SKM-1 treated with dmso at 0.1 percent for 144 hours (cell line): ENCODE data around the gene TAGAP.

Experiments used
- DNase-seq: peaks from one replicate; lab custom pipeline; 2025; ENCODE audit not compliant: unreplicated experiment; lab: John Stamatoyannopoulos, UW

Gene TAGAP, protein sequence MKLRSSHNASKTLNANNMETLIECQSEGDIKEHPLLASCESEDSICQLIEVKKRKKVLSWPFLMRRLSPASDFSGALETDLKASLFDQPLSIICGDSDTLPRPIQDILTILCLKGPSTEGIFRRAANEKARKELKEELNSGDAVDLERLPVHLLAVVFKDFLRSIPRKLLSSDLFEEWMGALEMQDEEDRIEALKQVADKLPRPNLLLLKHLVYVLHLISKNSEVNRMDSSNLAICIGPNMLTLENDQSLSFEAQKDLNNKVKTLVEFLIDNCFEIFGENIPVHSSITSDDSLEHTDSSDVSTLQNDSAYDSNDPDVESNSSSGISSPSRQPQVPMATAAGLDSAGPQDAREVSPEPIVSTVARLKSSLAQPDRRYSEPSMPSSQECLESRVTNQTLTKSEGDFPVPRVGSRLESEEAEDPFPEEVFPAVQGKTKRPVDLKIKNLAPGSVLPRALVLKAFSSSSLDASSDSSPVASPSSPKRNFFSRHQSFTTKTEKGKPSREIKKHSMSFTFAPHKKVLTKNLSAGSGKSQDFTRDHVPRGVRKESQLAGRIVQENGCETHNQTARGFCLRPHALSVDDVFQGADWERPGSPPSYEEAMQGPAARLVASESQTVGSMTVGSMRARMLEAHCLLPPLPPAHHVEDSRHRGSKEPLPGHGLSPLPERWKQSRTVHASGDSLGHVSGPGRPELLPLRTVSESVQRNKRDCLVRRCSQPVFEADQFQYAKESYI

DNA sequence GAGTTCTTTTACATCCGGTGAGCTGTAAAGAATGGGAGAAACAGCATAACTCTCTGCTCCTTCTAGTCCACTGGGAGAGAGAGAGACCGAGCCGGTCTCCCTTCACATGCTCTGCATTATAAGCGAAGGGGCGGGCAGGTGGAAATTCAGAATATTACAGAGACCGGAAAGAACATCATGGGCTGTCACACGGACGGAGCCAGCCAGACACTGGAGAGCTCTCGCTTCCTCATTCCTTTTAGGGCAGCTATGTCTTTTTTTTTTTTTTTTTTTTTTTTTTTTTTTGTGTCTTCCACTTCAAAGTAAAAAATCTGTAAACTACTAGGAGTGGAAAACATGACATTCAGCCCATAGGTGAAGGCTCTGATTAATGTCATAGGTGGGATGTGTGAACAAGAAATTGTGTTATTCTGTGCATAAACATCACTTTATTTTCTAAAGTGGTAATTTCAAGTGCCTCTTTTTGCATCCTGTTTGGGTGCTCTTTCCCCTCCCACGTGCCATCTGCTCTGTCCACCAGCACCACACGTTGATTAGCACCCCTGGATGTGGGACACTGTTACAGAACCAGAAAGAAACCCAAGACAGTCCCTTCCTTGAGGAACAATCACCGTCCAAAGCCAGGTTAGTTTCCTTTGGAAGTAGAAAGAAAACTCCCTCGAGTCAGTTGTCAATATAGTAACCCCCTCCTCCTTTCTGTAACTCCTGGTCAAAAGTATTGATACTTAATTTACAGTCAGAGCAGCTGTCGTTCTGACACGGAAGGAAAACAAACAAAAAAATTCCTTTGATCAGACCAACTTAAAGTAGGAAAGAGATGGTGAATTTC is at the start of gene TAGAP:
TSS of gene TAGAP (minus strand) at position 93 of the 829 bp plus-strand sequence. CDS start 845 bp downstream, outside the sequence.
- peak; percentile 96 for DNase-seq

DNA sequence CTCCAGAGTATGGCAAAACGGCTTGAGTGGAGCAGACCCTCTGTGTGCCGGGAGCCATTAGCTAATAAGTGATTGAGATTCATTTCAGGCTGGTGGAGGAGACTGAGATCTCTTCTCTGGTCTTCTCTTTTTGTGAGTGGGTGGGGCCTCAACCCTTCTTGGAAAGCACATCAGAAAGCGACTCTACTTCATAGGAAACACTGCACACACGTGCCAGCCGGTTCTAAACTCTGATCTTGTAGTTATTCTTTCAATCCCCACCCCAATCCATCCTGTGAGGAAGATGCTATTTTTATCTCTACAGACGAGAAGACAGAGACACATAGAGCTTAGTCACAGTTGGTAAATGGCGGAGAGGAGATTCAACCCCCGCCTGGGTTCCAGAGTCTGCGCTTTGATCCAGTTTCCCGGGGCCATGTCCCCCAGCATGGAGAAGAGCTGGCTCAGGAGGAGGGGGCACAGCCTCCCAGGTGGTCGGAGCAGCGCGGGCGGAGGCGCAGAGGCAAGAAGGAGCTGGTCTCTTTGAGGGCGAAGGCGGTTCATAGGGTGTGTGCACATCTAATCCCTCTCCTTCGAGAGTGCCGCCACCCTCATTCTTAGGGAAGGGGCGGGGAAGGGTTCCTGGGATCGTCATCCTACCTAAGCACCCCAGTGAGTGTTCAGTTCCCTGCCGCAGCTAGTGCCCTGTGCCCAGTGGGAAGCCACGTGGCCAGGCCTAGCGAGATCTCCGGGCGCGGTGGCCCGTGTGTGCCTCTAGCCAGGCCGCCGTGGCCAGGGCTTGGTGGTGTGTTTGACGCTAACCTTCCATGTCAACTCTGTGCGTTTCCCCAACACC is 49.0 kb upstream of the TAGAP start:
- DNase-seq: no peak

- DNase-seq: peak; percentile 84
These were observed 47.8 kb upstream of the TAGAP start for GRCh38 chr6:159092631-159093030.

DNA sequence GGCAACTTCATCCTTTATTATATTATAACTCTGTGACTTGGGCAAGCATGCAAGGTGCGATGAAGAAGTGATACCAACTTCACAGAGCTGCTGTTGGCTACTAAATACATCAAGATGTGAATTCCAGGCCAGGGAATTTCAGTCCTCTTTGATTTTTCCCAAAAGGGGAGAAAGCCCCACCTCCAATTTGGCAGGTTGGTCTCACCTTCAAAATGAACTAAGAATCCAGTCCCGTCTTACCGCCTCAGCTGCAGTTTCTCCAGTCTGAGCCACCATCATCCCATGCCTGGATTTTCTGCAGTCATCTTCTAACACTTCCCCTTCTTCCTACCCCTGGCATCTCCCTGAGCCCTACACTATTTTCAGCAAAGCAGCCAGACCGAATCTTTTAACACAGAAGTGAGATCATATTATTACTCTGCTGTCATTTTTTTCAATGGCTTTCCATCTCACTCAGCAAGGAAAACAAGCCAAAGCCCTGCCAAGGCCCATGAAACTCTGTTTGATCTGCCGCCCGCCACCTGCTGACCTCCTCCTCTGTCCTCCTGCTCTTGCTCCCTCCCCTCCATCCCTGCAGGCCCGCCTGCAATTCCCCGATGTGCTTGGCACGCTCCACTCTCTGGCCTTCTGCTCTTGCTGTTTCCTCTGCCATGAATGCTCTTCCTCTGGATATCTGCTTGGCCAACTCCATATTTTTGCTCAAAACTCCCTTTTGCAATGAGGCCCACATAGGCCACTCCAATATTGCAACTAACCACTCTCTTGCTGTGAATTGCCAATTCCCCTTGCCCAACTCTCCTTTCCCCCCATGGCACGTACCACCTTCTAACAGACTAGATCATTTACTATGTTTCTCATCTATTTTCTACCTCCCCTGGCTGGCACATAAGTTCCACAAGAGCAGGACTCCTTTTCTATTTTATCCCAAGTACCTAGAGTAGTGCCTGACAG is 46.0 kb upstream of the TAGAP start:
- no peak for DNase-seq

- no peak for DNase-seq
These were observed 45.1 kb upstream of the TAGAP start for GRCh38 chr6:159089909-159090308.

DNA sequence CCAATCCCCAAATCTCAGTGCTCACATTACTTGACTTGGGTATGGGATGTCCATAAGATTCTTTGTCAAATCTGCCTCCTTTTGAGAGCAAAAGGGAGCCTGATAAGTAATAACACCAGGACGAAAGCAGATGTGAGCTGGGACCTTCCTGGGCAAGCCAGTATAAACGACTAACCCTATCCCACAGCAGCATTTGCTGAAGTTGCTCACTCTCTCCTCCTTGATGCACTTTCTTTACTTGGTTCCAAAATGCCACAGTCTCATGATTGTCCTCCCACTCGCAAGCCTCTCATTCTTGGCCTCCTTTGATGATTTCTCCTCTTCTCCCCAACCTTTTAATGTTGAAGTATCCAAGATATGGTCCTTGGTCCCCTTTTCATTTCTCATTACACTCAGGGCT is 44.7 kb upstream of the TAGAP start:
- DNase-seq: no peak

GRCh38 chr6:159086033-159086618 is 41.3 kb upstream of the TAGAP start:
- DNase-seq: no peak

DNA sequence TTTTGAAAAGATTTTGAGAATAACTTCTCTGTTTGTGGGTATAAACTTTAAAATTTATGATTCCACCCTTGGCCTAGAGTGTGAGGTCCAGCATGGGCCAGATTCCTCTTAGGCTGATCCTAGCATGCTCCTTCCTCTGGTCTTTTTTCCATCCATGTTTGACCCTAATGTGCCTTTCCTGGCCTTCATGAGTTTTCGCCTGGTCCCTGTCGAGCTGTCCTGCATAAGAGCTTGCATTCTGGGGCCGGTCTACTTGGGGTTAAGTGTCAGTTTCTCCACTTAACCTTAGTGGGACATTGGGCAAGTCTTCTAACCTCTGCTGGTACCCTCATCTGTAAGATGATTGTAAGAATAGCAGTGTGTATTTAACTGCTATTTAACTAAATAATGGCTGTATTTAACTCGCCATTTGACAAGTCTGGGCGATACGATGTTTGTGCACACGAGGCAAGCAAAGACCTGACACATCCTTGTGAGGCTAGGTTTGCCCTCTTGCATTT is 40.7 kb upstream of the TAGAP start:
- no peak for DNase-seq

GRCh38 chr6:159084493-159085091 is 39.8 kb upstream of the TAGAP start:
- peak; percentile 72 for DNase-seq

DNA sequence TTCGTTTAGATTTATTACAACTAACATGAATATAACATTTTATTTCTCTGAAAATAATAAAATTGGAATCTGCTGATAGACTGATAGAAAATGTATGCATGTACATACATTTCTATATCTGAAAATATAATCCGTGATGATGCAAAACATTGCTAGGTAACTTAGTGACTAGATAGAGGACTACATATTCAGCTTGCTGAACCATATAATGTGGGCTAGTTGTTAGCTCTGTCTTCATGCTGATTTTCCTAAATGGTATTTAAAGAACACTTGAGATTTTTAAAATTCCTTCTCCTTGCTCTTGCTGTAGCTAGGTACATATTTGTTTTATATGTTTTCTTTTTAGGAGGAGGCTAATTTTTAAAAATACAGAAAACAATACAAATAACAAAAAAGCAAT is 38.4 kb upstream of the TAGAP start:
- DNase-seq: no peak

- DNase-seq: no peak
These were observed 37.4 kb upstream of the TAGAP start for GRCh38 chr6:159082039-159082815.

DNA sequence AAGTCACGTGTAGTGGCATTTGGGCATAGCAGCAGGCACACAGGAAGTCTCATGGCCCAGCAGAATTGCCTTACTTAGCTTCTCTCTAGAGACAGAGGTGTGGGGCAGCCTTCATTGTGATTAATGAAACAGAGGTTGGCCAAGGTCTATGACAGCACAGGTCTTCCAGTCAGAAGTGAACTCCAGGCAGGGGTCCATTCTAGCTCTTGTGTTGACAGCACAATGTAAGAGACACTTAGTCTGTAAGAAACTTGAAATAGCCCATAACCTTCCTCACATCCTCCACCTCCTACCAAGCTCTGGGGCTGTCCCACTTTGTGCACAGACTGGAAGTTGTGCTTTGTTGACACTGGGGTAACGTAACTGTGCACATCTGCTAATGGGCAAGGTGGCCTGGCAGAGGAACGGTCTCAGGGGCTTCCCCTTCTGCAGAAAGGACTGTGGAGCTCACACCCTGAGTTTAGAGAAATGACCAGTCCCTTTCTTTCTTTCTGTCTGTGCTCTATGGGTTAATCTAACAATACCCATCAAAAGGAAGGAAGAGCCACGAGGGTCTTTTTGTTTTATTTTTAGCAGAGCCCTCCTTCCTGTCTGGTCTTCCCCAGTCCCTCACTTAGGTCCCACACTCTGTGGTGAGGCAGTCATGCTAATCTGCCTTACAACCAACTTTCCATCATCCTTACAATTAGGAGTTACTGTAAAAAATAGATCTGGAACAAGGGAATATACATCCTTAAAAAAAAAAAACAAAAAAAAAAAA is 35.6 kb upstream of the TAGAP start:
- DNase-seq: no peak

DNA sequence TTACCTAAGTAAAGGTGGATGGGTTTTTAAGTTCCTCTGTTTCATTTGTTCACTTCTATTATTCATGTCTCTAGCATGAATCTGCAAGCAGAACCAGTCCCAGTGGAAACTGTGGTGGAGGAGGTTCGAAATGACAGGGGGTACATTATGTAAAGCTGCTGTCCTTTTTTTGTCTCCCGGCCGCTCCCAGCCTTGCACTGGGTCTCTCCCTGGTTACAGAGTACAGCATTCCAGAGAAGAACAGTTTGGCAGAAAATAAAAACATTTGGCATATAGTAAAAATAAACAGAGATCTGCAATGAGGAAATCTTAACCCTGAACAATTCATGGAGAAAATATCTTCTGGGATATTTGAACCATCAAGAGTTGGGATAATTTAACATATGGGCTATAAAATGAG is 34.6 kb upstream of the TAGAP start:
- DNase-seq: no peak

DNA sequence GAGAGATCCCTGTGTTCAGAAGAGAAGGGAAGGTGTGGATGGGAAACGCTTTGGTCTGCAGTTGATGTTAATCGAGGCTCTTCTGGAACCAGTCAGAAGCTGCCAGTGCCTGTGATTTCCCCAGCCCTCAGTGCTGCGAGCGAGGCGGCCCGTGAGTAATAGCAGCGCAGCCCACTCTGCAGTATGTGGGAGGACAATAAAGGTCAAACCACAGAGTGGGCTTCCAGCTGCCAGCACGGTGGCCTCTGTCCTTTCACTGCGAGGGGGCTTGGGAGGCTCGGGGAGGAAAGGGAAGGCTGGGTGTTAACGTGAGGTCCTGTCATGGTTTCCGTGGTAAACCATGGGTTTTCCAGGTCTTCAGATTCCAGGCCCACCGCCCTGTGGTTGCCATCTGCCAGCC is 32.3 kb upstream of the TAGAP start:
- DNase-seq: no peak

GRCh38 chr6:159075506-159076228 is 30.9 kb upstream of the TAGAP start:
- DNase-seq: no peak

GRCh38 chr6:159074876-159075275 is 30.1 kb upstream of the TAGAP start:
- no peak for DNase-seq
